GM12878 (cell line): ENCODE measurements around the gene SLC25A15. TPM values are rescaled to one million over a fixed set of nuclear protein-coding genes. Genes with fewer than 3 reads are reported as not detected.

Experiments used
- ATAC-seq: fragments of 200-7000 bp; cut with Tn5 transposase; 3 replicates; pipeline ENCODE4 v1.9.1; 2020; ENCODE audit warnings: mild to moderate bottlenecking, moderate library complexity
- BruUV-seq: library from RNA; stranded (reverse); fragments of 400-500 nt; replicated peaks from 2 replicates; lab custom pipeline; 2021; lab: Mats Ljungman, UMichigan
- CTCF ChIA-PET: fragments of 300-600 bp; sonication (Branson Sonifier 250); formaldehyde crosslinking; extraction: SDS; loops from one replicate; lab custom pipeline; 2021; ENCODE audit warnings: inconsistent platforms; lab: Yijun Ruan, JAX
- POLR2A ChIA-PET: fragments of 350-600 bp; formaldehyde crosslinking; extraction: SDS; loops from one replicate; lab custom pipeline; 2021; ENCODE audit warnings: inconsistent platforms; lab: Charles Lee
- RAD21 ChIA-PET: fragments of 300-600 bp; sonication (Branson Sonifier 250); formaldehyde crosslinking; loops from one replicate; lab custom pipeline; 2023; ENCODE audit warnings: antibody characterized with exemption; ENCODE audit not compliant: unreplicated experiment; lab: Charles Lee
- SMC1A ChIA-PET: fragments of 300-600 bp; sonication (Branson Sonifier 250); formaldehyde crosslinking; loops from one replicate; lab custom pipeline; 2023; ENCODE audit not compliant: unreplicated experiment, uncharacterized antibody; lab: Charles Lee
- DNase-seq: peaks from one replicate; pipeline ENCODE4 v3.0.0-alpha.2; 2011; ENCODE audit warnings: low read depth, low spot score
- FAIRE-seq: peaks from 3 replicates; lab custom pipeline; 2011; peaks lifted over from hg19 to GRCh38; lab: Jason Lieb, UNC
- H2AFZ ChIP-seq: 2 replicates; pipeline ENCODE4 v1.6.0; 2011; ENCODE audit warnings: low read depth, low read length, control low read depth; ENCODE audit not compliant: control insufficient read depth
- H3K27ac ChIP-seq: 2 replicates; pipeline ENCODE4 v1.5.1; 2011; ENCODE audit warnings: control low read depth; ENCODE audit not compliant: control insufficient read depth, insufficient read depth
- H3K27me3 ChIP-seq, 2 experiments: replicated peaks in 1 of 2; 2 replicates each; pipeline versions ENCODE4 v1.6.0 to v1.6.1; 2011; ENCODE audit warnings: low read length in 1 of 2; ENCODE audit not compliant: control insufficient read depth in 2 of 2, insufficient read depth in 2 of 2
- H3K36me3 ChIP-seq, 2 experiments: 2 replicates each; pipeline ENCODE4 v1.5.1; 2011; ENCODE audit warnings: low read length in 1 of 2; ENCODE audit not compliant: control insufficient read depth in 2 of 2, insufficient read depth in 2 of 2
- H3K4me1 ChIP-seq: 2 replicates; pipeline ENCODE4 v1.6.1; 2011; ENCODE audit warnings: mild to moderate bottlenecking, low read length, moderate library complexity, mixed read lengths; ENCODE audit not compliant: control insufficient read depth, insufficient read depth
- H3K4me2 ChIP-seq: 2 replicates; pipeline ENCODE4 v1.6.0; 2011; ENCODE audit warnings: control low read depth; ENCODE audit not compliant: control insufficient read depth, insufficient read depth
- H3K4me3 ChIP-seq: fragments of 200-600 bp; sonication (generic); 2 replicates; pipeline ENCODE4 v1.5.1; 2016
- H3K79me2 ChIP-seq: 2 replicates; pipeline ENCODE4 v1.6.0; 2011; ENCODE audit warnings: low read length; ENCODE audit not compliant: control insufficient read depth, insufficient read depth
- H3K9ac ChIP-seq: 2 replicates; pipeline ENCODE4 v1.8.0; 2011; ENCODE audit warnings: low read length, control low read depth, mixed read lengths; ENCODE audit not compliant: control insufficient read depth, insufficient read depth
- H3K9me3 ChIP-seq: replicated peaks from 3 replicates; pipeline ENCODE4 v1.5.1; 2011; ENCODE audit warnings: mild to moderate bottlenecking, low read length; ENCODE audit not compliant: control insufficient read depth, insufficient read depth
- H4K20me1 ChIP-seq: 2 replicates; pipeline ENCODE4 v1.6.0; 2011; ENCODE audit not compliant: control insufficient read depth, insufficient read depth
- CBX3 ChIP-seq: fragments of 200-600 bp; sonication (generic); IDR thresholded peaks from 2 replicates; pipeline ENCODE4 v1.6.1; 2016; ENCODE audit warnings: low read depth, borderline replicate concordance
- CREB1 ChIP-seq: IDR thresholded peaks from 2 replicates; pipeline ENCODE4 v1.6.1; 2012; ENCODE audit warnings: low read depth, mild to moderate bottlenecking, inconsistent platforms
- EGR1 ChIP-seq, 2 experiments: IDR thresholded peaks; 1 replicate in 1 of 2; 2 replicates in 1 of 2; pipeline ENCODE4 v1.6.1; 2011 to 2012; ENCODE audit warnings: low read depth in 2 of 2, low read length in 2 of 2, borderline replicate concordance in 1 of 2, mild to moderate bottlenecking in 1 of 2, moderate library complexity in 1 of 2
- HSF1 ChIP-seq: fragments of 150-350 bp; IDR thresholded peaks from 2 replicates; pipeline ENCODE4 v1.6.1; 2014; ENCODE audit warnings: mild to moderate bottlenecking, low read depth, low read length
- MTA2 ChIP-seq: fragments of 450-650 bp; IDR thresholded peaks from 2 replicates; pipeline ENCODE4 v1.6.1; 2016; ENCODE audit warnings: low read depth, mild to moderate bottlenecking, moderate library complexity
- NR2C1 ChIP-seq: fragments of 450-650 bp; IDR thresholded peaks from 2 replicates; pipeline ENCODE4 v1.6.1; 2017; ENCODE audit warnings: antibody characterized with exemption, mild to moderate bottlenecking, moderate library complexity
- NRF1 ChIP-seq: conservative IDR thresholded peaks from 2 replicates; pipeline ENCODE4 v1.6.1; 2011; ENCODE audit warnings: mild to moderate bottlenecking, low read depth, low read length, improper control_type of control experiment
- PBX3 ChIP-seq: IDR thresholded peaks from 2 replicates; pipeline ENCODE4 v1.6.1; 2011; ENCODE audit warnings: mild to moderate bottlenecking, low read depth, low read length, moderate library complexity; ENCODE audit not compliant: insufficient replicate concordance
- ZSCAN29 ChIP-seq: fragments of 450-650 bp; IDR thresholded peaks from 2 replicates; pipeline ENCODE4 v1.6.1; 2017; ENCODE audit warnings: mild to moderate bottlenecking, moderate library complexity
- WGBS: methylation state at CpG from one replicate; pipeline ENCODE4 v1.1.6; 2016; ENCODE audit warnings: low lambda C conversion rate; ENCODE audit not compliant: insufficient replicate concordance, insufficient coverage; ENCODE audit errors: missing lambda C conversion rate; 5-methylcytosine and 5-hydroxymethylcytosine counted together
- in situ Hi-C: fragments of 300-500 bp; cut with MboI; formaldehyde crosslinking; loops from 9 replicates; pipeline ENCODE4 v1.14.3; 2018; ENCODE audit warnings: mixed read lengths
- intact Hi-C: fragments of 100-400 bp; cut with micrococcal nuclease; formaldehyde crosslinking; loops from one replicate; pipeline ENCODE4 v1.14.2; 2022; ENCODE audit not compliant: unreplicated experiment
- polyA plus RNA-seq, 11 experiments: library from polyadenylated mRNA; depleted of rRNA in 4 of 11; unstranded in 6 of 11; stranded (reverse) in 5 of 11; fragments of >200 nt; fragmentation: Nextera tagmentation in 4 of 11; fragmentation: Illumina TruSeq in 1 of 11; extraction: Ambion mirVana in 4 of 11; extraction: Trizol in 1 of 11; gene quantifications; 1 replicate in 1 of 11; 2 replicates in 10 of 11; pipeline versions ENCODE4 v1.2.1 to v1.2.3, GENCODE V29; 2011 to 2016; ENCODE audit warnings: inconsistent platforms in 2 of 11, missing spikeins in 2 of 11, low read depth in 1 of 11
- total RNA-seq, 4 experiments: library from RNA; depleted of rRNA in 3 of 4; stranded (reverse); fragments of >200 nt in 3 of 4; fragmentation: Illumina TruSeq in 1 of 4; extraction: Trizol in 1 of 4; gene quantifications; 2 replicates each; pipeline versions ENCODE4 v1.2.1 to v1.2.3, GENCODE V29; 2013 to 2021
- TF ChIP-seq, protein P1 (sequence below): fragments of 450-650 bp; IDR thresholded peaks from 2 replicates; pipeline ENCODE4 v1.6.1; 2018; ENCODE audit warnings: mild to moderate bottlenecking, low read depth, moderate library complexity; ENCODE audit not compliant: partially characterized antibody

Gene SLC25A15
- total and polyA plus RNA-seq, 10 of the 15 experiments (the other 5 are each of a cell fraction or from before 2014, with no cell fraction given): 2.7 to 20.6 (median 15.0) TPM

GRCh38 chr13:40799508-40799907 lies 10.1 kb downstream of the SLC25A15 start:
- CTCF ChIA-PET: interaction anchor here (0.8 to 1.3 kb wide), 4 partner anchors 12 to 135 kb away, joined by 3 to 6 read pairs (median 4); no protein-coding TSS in a partner anchor
- no peak for FAIRE-seq
- H3K4me3 ChIP-seq: no peak overlapping the region
- H3K36me3 ChIP-seq: no peaks in the 10 kb centered on the region; a peak in 1 of 4 replicates
- ATAC-seq: no peak
- intact Hi-C loops (no loop called here), in situ Hi-C loops (no loop called here)
- H3K79me2 ChIP-seq: no peaks in the 10 kb centered on the region
- no peak overlapping the region for H3K27ac ChIP-seq
- no peak overlapping the region for H3K4me2 ChIP-seq
- H3K27me3 ChIP-seq: no peaks in the 10 kb centered on the region
- H3K9me3 ChIP-seq: no peaks in the 10 kb centered on the region
- H3K9ac ChIP-seq: no peak overlapping the region
- POLR2A ChIA-PET: no interaction called here
- 100% methylated on average over 4 of the region's 4 CpGs for WGBS
- no peak overlapping the region for H2AFZ ChIP-seq
- DNase-seq: no peak
- no TSS peak for BruUV-seq
- RAD21 ChIA-PET: no interaction called here
- TF ChIP-seq NR2C1 (no peak), CREB1 (no peak), EGR1 (IDR thresholded peaks at IDR 0.05; ENCODE audit: borderline replicate concordance in 1 of 2, low read depth in 2 of 2, low read length in 2 of 2) (no peak), PBX3 (no peak), MTA2 (no peak), HSF1 (no peak), NRF1 (no peak), CBX3 (no peak), ZSCAN29 (no peak)
- TF ChIP-seq, protein P1, sequence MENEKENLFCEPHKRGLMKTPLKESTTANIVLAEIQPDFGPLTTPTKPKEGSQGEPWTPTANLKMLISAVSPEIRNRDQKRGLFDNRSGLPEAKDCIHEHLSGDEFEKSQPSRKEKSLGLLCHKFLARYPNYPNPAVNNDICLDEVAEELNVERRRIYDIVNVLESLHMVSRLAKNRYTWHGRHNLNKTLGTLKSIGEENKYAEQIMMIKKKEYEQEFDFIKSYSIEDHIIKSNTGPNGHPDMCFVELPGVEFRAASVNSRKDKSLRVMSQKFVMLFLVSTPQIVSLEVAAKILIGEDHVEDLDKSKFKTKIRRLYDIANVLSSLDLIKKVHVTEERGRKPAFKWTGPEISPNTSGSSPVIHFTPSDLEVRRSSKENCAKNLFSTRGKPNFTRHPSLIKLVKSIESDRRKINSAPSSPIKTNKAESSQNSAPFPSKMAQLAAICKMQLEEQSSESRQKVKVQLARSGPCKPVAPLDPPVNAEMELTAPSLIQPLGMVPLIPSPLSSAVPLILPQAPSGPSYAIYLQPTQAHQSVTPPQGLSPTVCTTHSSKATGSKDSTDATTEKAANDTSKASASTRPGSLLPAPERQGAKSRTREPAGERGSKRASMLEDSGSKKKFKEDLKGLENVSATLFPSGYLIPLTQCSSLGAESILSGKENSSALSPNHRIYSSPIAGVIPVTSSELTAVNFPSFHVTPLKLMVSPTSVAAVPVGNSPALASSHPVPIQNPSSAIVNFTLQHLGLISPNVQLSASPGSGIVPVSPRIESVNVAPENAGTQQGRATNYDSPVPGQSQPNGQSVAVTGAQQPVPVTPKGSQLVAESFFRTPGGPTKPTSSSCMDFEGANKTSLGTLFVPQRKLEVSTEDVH: no peak
- SMC1A ChIA-PET: interaction anchor here (0.6 kb wide), 2 partner anchors 12 to 1698 kb away, joined by 3 to 4 read pairs; no protein-coding TSS in a partner anchor
- H3K4me1 ChIP-seq: no peaks in the 10 kb centered on the region
- H4K20me1 ChIP-seq: no peaks in the 10 kb centered on the region
